GM18505 (cell line): Measurements from ENCODE around the gene TGFBR3.

Experiments
- ATAC-seq: cut with Tn5 transposase; IDR thresholded peaks from one replicate; pipeline ENCODE4 v1.9.1; 2021; ENCODE audit not compliant: unreplicated experiment
- POLR2A ChIP-seq: IDR thresholded peaks from 4 replicates; pipeline ENCODE4 v1.6.1; 2011; ENCODE audit warnings: borderline replicate concordance; ENCODE audit not compliant: insufficient read depth, insufficient read length; ENCODE audit errors: extremely low read depth

TGFBR3 gene

DNA sequence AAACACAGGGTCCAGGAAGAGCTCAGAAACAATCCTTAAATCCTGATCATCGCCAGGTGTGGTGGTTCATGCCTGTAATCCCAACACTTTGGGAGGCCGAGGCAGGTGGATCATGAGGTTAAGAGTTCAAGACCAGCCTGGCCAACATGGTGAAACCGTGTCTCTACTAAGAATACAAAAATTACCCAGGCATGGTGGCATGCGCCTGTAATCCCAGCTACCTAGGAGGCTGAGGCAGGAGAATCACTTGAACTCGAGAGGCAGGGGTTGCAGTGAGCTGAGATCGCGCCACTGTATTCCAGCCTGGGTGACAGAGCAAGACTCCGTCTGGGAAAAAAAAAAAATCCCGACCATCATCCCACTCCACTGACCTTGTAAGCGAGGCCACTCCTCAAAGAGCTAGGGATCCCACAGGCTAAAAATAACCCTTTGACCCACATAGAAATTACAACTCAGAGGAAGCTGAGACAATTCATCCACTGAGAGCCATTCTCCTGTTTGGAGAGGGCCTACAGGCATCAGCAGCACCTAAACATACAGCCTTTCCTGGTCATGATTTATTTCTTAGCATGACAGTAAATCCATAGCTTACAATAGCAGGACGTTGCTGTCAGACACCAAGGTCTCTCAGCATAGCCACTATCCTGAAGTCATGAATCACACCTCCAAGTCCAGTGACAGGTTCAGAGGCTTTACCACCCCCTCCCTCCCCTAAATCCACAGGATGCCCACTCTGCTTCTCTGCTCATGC is 66.7 kb downstream of the TGFBR3 start:
- ATAC-seq, result no peak
- no peak for TF ChIP-seq POLR2A

DNA sequence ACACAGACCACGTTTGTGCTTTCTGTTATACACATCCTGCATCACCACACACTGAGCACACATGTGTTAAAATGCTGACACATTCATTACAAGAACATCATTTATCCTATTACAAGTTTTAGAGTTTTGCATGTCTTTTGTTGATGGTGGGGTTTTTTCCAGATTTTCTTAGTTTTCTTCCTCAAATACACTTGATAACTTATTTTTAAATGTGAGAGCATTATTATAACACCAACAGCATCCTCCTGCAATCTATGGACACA is 67.3 kb downstream of the TGFBR3 start:
- no peak for TF ChIP-seq POLR2A
- no peak for ATAC-seq

DNA sequence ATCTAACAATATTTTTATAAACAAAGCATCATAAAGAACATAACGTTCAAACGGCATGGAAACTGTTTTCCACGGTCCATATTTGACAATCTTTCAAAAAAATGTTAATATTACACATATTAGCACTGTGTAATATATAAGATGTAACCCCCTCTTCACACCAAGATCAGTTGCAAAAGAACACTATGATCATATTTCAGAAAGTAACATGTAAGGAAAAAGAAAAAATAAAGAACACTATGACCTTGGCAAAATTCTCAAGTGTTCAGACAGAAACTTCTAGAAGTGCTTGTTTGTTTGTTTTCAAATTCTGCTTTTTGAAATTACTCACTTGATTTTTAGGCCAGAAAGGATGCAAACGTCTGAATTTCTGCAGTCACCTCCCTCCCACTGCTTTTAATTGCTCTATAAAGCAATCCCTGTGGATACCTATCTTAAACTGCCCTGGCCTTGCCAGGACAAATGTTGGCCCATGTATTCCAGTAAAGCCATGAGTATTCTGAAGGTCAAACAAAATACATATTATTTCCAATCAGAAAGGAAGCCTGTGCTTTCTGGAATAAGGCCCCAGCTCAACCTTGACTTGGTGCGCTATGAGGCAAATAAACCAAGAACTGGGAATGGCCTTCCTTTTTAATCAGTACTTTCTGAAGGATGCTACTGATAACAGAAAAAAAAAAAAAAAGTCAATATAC is 68.6 kb downstream of the TGFBR3 start:
- TF ChIP-seq POLR2A, result no peak
- no peak for ATAC-seq

DNA sequence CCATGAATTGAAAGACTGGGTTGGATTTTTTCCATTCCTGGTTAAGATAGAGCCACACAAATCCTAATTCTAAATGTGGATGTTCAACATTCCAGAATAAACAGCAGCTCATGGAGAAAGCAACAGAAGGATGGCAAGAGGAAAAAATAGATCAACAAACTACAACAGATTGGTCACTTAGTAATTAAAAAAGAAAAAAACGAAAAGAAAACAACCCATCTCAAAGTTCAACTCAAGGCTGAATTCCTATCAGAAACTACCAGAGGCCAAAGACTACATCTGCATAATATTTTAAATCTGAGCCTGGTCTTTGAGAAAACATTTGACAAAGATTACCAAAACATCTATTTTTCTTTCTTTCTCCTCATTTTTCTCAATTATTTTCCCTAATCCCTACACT is 69.9 kb downstream of the TGFBR3 start:
- ATAC-seq, result no peak
- no peak for TF ChIP-seq POLR2A

DNA sequence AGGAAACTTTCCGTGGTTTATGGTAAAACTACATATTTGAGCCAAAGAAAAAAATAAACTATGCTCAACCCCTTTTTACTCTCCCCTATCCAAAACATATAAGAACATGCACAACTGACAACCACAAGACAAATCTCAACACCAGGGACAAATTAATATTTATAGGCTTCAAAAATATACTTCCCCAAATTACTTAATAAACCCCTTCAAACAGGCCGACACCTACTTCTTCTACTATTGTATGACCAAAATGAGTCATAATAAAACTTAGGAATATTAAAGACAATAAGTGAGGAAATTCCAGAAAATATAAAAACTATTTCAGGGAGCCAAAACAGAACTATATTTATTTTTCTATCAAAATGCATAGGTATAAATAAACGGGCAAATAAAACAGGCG is 71.5 kb downstream of the TGFBR3 start:
- no peak for TF ChIP-seq POLR2A
- no peak for ATAC-seq

DNA sequence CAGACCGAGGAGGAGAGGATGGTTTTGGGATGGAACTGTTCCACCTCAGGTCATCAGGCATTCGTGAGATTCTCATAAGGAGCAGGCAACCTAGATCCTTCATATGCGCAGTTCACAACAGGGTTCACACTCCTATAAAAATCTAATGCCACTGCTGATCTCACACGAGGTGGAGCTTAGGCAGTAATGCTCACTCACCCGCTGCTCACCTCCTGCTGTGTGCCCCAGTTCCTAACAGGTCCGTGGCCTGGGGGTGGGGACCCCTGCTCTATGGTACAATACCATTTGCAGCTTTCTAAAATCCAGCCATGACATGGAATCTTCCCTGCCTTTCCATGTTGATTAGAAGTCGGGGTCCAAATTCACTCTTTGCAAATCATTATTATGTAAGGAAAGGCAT is 72.1 kb downstream of the TGFBR3 start:
- no peak for TF ChIP-seq POLR2A
- ATAC-seq, result no peak

DNA sequence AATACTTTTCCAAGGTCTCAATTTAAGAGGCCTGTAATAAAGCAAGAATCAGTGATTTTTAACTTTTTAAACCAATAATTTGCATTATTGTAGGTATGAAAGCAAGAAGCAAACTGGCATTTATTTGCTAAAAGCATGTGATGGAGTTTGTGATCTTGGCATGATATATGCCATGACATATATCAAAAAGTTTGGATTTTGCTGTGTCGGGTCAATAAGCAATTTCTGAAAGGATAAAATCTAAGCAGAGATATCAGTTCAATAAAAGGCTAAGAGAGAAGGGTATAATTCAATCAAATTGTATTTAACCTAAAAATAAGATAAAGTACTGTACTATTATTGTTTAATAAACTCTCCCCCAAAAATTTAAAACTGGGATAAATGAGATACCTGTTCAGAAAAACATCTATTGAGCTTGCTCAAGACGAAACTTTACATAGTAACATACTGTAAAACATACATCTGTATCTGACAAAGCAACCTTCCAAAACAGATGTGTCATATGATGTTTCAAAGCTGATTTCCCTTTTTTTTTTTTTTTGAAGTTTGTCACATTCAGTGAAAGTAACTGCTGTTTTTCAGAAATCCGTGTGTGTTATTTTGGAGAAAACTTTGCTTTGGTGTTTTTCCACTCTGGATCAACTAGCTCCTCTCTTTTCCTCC is 74.5 kb downstream of the TGFBR3 start:
- no peak for ATAC-seq
- no peak for TF ChIP-seq POLR2A

DNA sequence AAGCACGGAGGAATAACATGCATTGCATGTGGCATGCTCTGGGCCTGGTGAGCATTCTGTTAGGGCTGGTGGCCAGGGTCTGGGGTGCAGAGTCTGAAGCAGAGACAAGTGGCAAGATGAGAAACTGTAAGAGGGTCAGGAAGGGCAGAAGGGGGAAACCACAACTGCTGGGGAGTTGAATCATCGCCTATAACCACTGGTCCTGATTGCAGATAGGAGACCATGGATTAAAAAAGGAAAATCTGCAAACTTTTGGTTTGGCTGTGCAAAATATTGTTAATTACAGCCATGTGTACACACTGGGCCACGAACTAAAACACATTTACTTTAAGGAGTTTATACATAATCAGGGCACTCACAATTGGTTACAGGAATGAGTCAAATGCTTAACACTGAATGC is 76.6 kb downstream of the TGFBR3 start:
- ATAC-seq, result no peak
- no peak for TF ChIP-seq POLR2A

DNA sequence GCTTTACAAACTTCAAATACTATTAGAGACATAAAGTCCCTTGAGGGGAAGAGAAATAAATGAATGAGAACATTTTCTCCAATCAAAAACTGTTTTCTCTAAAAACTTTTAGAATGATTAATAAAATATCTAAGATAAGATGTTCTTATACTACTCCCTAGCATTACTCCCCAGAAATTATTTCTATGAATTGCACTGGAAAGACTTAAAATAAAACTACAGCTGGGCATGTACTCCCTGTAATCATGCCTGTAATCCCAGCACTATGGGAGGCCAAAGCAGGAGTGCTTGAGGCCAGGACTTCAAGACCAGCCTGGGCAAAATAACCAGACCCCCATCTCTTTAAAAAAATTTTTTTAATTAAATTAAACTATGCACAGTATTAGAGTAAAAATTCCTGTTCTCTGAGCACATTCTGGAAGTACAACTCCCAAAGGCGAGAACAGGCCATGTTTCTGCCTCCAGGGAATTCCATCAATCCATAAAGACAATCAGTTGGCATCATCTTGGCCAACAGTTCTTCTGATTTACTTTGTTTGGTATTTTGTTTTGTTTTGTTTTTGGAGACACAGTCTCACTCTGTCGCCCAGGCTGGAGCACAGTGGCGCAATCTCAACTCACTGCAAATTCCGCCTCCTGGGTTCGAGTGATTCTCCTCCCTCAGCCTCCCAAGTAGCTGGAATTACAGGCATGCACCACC is 77.9 kb downstream of the TGFBR3 start:
- no peak for ATAC-seq
- TF ChIP-seq POLR2A, result no peak

DNA sequence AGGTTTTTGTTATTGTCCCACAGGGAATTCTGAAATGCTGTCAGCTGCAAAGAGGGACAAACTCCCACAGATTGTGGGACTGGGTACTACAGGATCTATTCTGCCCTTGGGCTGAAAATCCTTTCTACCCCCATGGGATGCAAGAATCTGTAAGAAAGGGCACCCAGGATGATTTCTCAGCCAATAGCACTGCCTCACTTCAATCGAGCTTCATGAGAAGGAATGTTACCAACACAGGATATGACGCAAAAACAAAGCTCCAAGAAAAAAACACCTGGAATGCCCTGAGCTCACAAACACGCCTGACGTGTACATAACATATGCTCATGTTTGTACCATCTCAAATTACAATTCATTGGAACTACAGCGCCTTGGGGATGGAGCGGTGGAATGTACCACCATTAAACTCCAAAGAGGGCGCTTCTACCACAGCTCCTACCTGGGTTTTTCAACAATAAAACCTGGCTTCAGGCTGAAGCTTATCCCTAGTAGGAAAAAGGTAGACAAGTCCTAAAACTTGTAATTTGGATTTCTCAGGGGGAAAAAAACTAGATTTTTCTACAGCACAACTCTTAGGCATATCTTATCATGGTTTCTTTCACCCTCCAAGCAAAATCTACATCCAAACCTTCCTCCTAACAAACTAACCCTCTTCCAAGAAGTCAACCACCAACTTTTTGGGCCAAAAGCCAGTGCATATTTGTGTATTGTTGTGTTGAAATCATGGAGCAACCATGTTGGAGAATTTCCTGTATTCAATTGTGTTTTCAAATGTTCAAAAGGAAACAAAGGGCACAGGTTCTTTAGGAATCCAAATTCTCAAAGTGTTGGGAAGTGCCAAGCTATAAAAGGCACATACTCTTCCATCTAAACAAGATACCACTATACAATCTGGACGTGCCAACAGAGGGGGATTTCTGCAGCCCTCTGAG is 78.9 kb downstream of the TGFBR3 start:
- no peak for ATAC-seq
- TF ChIP-seq POLR2A, result no peak

DNA sequence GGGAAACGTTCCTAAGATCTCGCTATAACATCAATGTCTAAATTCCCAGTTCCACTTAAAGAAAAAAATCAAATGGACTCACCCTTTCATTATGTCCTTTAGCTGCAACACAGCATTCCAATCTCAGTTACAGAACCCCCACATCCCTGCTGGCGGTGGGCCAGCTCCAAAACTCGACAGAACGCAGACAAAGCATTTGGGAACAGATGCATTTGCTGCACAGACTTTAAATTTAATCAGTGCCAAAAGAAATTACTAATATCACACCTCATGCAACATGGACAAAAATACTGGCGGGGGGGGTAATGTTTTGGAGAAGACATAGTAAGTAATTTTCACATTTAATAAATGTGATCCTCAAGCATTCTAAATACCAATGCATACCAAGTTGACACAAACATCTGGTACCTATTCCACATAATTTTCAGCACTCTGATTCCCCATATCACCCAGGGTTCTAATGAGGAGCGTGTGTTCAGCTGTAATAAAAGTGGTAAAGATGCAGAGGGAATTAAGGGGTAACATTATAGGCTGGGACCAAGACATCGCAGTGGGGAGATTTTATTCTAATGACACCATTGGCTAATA is 79.7 kb downstream of the TGFBR3 start:
- TF ChIP-seq POLR2A, result no peak
- no peak for ATAC-seq

DNA sequence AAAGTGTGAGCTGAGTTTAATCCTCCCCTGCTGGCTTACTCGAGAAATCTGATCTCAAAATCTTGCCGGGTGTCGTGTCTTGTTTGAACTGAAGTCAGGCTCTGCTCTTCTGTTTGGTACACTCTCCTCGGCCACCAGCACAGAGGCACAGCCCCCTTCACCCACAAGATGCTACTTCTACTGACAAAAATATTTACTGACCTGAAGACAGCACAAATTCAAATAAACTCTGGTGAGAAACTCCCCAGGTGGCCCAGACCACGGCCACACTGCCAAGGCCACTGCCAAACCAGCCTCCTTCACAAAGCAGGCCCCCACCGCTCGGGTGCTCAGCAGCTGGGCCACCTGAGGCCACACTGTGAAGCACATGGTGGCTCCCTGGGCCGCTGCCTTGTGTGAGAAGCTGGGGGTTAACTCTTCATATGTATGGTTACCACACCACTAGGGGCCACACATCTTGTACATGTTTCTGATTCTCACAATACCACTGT is 80.6 kb downstream of the TGFBR3 start:
- no peak for ATAC-seq
- no peak for TF ChIP-seq POLR2A

DNA sequence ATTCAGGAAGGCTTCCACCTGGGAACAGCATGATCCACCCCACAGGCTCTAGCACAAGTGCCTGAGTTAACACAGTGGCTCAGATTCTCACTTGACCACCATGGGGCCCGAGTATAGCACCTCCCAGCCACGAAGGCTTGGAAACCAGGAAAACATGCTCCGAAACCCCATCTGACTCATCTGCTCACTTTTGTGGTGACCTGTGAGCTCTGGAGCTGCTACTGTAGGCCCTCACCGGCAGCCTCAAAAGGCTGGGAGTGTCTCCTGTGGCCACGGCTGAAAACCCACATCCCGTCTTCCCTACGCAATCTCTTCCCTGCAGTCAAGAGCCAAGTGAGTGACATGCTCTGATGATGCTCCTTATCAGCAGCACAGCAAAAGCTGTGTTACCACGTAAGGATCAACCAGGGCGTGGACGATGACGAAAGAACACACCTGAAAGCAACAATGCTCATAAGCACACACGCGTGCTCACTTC is 81.4 kb downstream of the TGFBR3 start:
- no peak for TF ChIP-seq POLR2A
- ATAC-seq, result peak; percentile 19
